Measurements from ENCODE around the gene NT5DC1.
A peak's percentile ranks its signal among the peaks of the same experiment; 100 is the strongest.

Gene NT5DC1

DNA sequence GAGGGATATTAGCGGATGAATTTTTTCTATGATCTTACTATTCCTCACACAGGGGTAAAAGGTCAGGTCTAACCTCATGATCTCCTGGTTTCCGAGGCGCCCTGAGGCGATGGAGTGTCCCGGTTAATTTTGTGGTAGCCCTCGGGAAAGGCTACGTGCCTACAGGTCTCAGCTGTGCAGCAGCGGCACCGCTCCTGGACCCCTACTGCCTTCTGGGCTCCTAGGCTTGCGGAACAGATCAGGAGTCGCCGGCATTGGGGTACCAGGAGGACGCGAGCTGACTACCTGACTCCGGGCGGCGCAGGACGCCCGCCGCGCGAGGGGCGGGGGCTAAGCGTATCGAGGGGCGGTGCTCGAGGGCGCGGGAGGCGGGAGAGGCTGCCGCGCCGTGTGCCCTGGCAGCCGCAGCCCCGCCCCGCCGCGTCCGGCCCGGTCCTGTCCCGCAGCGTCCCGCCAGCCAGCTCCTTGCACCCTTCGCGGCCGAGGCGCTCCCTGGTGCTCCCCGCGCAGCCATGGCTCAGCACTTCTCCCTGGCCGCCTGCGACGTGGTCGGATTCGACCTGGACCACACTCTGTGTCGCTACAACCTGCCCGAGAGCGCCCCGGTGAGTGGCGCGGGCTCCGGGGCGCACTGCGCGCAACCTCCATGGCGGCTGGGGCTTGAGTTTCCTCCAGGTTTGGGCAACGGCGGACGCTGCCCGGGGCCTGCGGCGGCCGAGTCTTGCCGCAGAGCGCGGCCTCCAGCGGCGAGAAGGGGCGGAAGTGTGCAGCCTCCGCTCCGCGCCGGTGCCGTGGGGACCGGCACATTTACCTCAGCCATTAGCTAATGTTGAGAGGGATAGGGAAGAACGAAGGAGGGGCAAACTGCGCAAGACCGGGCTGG, at the start of gene NT5DC1:
TSS of gene NT5DC1 (plus strand) at position 435 of the 883 bp plus-strand sequence. CDS start at position 513, 78 bp downstream.
- peak; percentile 82 for DNase-seq

GRCh38 chr6:116051244-116051643, 49.4 kb upstream of the NT5DC1 start:
- DNase-seq: no peak

DNA sequence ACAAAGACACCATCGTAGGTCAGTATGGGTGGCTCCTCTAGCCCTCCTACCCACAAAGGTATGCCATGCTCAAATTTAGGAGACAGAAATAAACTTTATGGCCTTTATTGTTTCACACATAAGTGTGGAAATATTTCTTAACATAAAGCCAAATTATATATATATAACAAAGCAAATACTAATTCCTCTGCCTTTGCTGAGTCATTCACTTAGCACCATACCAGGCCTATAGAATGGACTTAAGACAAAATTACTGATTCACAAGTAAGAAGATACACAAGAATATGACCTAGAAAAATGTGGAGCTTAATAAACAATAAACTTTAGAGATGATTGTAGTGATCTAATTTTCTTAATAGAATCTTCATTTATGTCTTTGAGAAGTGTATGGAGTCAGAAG, 45.1 kb upstream of the NT5DC1 start:
- DNase-seq: no peak

GRCh38 chr6:116057766-116058165, 42.9 kb upstream of the NT5DC1 start:
- DNase-seq: no peak

- DNase-seq: no peak
These were observed 40.7 kb upstream of the NT5DC1 start for GRCh38 chr6:116059713-116060571.

DNA sequence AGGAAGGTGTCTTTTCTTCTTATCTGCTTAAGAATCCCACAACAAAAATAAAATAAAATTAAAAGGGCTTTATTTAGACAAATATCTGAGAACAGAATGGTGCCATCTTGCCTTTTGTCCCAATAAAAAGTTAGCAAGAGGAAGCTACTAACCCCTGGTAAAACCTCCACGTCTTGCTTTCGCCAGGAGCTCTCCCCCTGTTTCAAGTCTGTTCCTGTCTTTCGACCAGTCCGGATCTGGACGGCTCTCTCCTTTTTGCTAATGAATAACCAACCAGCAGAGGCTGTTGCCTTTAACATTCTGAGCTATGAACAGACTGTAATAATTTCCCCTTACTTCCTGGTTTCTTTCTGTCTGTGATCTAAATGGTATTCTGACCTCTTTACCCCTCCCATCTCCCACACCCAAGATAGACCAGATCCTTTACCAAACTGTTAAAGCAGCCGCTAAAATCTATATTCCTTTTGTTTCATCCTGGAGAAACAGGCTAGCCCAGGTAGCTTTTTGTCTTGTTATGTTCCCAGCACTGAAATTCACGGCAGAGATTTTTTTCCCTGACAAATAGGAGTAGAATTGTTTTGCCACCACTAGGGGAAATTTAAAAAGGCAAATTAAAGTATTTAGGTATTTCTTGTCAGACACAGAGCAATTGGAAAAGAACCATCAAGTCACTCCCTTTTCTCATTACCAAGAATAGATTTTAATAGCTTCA, 39.9 kb upstream of the NT5DC1 start, which contains the start of gene FRK:
TSS of gene FRK (minus strand) at position 320 of the 712 bp plus-strand sequence. CDS start 580 bp downstream, outside the sequence.
- DNase-seq: no peak

DNA sequence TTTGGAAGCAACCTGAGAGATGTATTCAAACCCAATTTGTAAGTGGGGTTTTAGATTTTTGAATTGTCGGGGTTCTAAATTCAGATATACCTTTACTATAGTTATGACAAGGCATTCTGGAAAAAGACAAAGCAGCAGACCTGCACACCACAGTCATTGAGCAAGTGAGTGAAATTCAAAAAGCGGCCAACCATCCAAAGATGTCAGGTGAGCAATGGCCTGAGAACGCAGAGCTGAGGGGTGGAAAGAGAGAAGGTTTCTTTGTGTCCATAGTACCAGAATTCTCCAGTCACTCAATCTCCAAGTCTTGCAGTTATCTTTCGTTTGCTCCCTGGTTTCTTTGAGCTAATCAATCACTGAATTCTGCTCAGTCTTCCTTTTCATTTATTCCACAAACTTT, 38.2 kb upstream of the NT5DC1 start:
- no peak for DNase-seq

- DNase-seq: no peak
These were observed 36.0 kb upstream of the NT5DC1 start for GRCh38 chr6:116064666-116065065.

- no peak for DNase-seq
These were observed 33.9 kb upstream of the NT5DC1 start for GRCh38 chr6:116066789-116067188.

DNA sequence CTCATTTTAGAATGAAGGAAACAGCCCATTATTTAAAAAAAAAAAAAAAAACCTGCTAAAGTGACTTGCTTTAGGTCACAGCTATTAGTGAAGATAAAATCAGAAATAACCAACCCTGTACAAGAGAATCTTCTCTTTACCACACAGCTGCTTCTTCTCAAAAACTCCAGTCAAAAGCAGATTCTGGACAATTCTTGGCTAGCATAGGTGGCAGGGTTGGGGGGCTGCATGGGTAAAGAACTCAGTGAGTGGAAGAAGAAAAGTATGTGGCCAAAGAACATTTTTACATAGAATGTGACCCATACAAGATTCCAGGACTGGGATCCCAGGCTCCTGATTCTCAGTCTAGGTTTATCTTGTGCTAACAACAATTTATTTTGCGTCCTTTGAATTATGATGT, 30.6 kb upstream of the NT5DC1 start:
- no peak for DNase-seq

DNA sequence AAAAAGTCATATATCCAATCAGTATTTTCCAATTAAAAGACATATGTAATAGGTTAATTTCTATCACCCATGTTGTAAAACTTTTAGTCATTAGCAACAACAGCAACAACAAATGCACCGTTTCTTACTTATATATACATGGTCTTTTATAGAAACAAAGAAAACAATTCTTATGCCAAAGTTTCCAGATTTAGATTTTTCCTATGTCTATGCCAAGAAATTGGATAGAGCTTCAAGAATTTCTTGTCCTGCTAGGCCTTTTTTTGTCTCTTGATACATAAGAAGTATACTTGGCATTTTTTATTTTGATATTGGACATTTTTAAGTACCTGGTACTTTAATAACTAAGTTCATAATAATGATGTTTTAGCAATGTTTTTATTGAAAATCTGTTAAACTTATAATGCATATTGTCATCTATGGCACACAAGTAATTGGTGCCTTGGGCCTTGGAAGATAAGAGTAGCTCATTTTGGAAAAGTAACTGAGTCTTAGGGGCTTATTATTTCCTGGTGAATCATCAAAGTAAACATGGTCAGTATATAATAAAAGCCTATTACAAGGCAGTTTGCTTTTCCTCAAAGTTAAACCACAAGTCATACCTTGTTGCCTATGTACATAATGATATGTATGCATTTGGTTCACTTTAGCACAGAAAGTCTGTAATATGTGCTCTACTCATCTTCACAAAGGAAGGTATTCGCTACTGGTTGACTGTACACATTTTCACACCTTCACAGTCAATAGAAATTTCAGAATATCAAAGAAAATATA, 29.9 kb upstream of the NT5DC1 start:
- DNase-seq: no peak

DNA sequence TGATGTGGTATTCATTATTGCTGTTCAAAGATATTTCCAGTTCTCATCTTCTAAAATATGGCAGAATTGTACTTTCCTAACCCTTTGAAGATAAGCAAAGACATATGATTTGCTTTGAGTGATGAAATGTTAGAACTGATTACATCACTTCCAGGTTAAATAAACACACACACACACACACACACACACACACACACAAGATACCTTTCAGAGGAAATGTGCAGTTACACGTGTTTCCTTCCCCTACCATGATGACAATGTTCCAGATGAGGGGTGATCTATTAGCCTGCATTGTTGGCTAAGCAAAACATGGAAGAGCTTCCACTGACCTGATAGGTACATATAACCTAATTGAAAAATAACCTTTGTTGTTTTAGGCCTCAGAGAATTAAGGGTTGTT, 28.3 kb upstream of the NT5DC1 start:
- no peak for DNase-seq

GRCh38 chr6:116073765-116074440, 26.8 kb upstream of the NT5DC1 start:
- no peak for DNase-seq

DNA sequence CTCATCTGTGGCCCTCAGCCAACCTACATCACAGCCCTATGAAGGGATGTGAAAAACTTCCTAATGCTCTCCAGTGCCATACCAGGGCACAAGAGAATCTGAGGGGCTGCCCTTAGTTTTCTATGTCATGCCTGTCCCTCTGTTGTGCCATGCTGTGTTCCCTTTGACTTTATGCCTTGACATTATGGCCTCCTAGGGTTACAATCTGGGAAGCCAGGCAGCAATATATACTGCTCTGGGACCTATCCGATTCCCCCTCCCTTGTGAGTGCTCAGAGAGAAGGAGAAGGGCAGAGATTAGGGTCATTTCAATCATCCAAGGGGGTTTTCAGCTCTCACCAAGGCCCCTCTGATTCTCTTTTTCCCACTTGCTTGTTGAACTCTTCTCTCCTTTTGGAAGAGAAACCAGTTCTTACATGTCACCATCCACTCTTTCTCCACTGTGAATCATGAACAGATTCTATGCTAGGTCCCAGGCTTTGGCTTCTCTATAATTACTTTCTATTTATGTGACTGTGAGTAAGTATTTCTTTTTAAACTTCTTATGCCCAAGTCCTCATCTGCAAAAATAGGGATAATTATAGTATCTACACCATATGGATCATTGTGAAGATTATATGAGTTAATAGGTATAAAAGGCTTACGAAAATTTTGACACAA, 25.8 kb upstream of the NT5DC1 start:
- DNase-seq: no peak

DNA sequence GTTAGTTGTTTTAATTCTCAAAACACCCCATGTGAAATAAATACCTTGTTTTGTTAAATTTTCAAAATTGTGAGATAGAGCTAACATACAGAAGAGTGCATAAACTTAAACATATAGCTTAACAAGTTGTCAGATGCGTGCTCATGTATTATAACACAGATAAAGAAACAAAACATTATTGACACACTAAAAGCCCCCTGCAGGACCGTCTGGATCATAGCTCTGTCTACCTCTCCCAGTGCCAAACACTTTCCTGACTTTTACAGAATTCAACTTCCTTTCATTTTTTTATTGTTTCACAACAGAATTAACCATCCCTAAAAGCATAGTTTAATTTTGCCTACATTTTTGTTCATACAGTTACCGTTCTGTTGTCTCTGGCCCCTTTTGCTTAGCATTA, 22.1 kb upstream of the NT5DC1 start:
- no peak for DNase-seq

GRCh38 chr6:116078945-116079344, 21.7 kb upstream of the NT5DC1 start:
- DNase-seq: no peak

DNA sequence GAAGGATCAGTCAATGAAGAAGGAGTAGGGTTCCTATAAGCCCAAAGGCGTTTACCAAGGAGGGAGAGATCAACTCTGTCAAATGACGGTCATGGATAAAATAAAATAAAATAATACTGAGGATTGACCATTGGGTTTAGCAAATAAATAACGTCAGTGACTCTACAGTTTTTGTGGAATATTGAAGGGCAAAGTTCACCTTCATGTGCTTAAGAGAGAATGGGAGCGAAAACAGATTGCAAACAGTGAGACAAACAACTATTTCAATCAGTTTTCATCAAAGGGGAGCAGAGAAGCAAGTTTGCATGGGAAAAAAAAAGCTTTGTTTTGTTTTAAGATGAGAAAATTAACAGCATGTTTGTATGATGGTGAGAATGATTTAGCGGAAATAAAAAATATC, 17.6 kb upstream of the NT5DC1 start:
- DNase-seq: no peak

- DNase-seq: no peak
These were observed 16.4 kb upstream of the NT5DC1 start for GRCh38 chr6:116084284-116084683.

- DNase-seq: no peak
These were observed 13.1 kb upstream of the NT5DC1 start for GRCh38 chr6:116087437-116088027.

- no peak for DNase-seq
These were observed 11.7 kb upstream of the NT5DC1 start for GRCh38 chr6:116088946-116089345.

DNA sequence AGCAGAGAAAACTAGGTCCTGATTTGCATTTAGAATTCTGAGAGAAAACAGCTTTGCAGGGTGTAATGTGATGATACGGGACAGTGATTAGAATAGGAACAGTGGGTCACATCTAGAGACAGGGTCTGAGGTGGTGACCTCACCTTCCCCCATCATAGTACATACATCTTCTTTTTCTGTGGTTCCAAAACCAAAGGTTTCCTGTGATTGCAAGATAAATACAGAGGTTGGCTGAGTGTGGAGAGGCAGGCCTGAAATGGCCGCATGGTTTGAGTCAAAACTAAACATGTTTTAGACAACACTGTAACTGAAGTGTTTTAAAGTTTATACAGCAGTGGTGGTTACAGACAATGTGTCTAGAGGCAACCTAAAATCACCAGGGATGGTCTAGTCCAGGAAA, 10.4 kb upstream of the NT5DC1 start:
- no peak for DNase-seq
